HEK293 (cell line): ENCODE measurements around the gene CCSER1.

ENCODE experiments used
- CTCF ChIA-PET: fragments of 350-600 bp; formaldehyde crosslinking; extraction: SDS; loops from one replicate; lab custom pipeline; 2021; ENCODE audit warnings: antibody characterized with exemption; lab: Yijun Ruan, JAX
- POLR2A ChIA-PET: fragments of 300-600 bp; formaldehyde crosslinking; extraction: SDS; loops from one replicate; lab custom pipeline; 2020; ENCODE audit warnings: antibody characterized with exemption, inconsistent platforms; lab: Yijun Ruan, JAX
- H3K27ac ChIP-seq: fragments of 200-500 bp; sonication (Bioruptor generic); 2 replicates; pipeline ENCODE4 v1.5.1; 2014; ENCODE audit warnings: low read depth, low read length, control low read depth, inconsistent platforms; ENCODE audit errors: extremely low read depth
- H3K36me3 ChIP-seq, 2 experiments: fragments of 200-500 bp in 1 of 2; sonication (Bioruptor generic) in 1 of 2; 1 replicate in 1 of 2; 2 replicates in 1 of 2; pipeline ENCODE4 v1.5.1; 2014 to 2017; ENCODE audit warnings: inconsistent platforms in 2 of 2, low read length in 2 of 2; ENCODE audit not compliant: control insufficient read depth in 2 of 2, insufficient read depth in 1 of 2
- H3K4me1 ChIP-seq: fragments of 200-500 bp; sonication (Bioruptor generic); 2 replicates; pipeline ENCODE4 v1.5.1; 2014; ENCODE audit warnings: mild to moderate bottlenecking, low read length, inconsistent platforms; ENCODE audit not compliant: control insufficient read depth, insufficient read depth
- H3K4me3 ChIP-seq: 2 replicates; pipeline ENCODE4 v1.5.1; 2011; ENCODE audit warnings: low read depth, mild to moderate bottlenecking, control low read depth, low read length, moderate library complexity
- H3K9me3 ChIP-seq: fragments of 200-500 bp; sonication (Bioruptor generic); 2 replicates; pipeline ENCODE4 v1.5.1; 2014; ENCODE audit warnings: low read depth, low read length, inconsistent platforms; ENCODE audit not compliant: control insufficient read depth, insufficient read depth
- GLI4 ChIP-seq: fragments of 450-650 bp; formaldehyde crosslinking; IDR thresholded peaks from 2 replicates; pipeline ENCODE4 v1.5.1; 2016; ENCODE audit warnings: missing biosample characterization, missing genetic modification characterization
- KLF1 ChIP-seq: fragments of 450-650 bp; formaldehyde crosslinking; IDR thresholded peaks from 2 replicates; pipeline ENCODE4 v1.5.1; 2016; ENCODE audit warnings: missing biosample characterization, missing genetic modification characterization
- KLF10 ChIP-seq: fragments of 450-650 bp; IDR thresholded peaks from 2 replicates; pipeline ENCODE4 v1.5.1; 2018; ENCODE audit warnings: missing biosample characterization, mild to moderate bottlenecking, missing genetic modification characterization
- MZF1 ChIP-seq: fragments of 450-650 bp; formaldehyde crosslinking; IDR thresholded peaks from 2 replicates; pipeline ENCODE4 v1.5.1; 2017; ENCODE audit warnings: missing biosample characterization, missing genetic modification characterization, borderline replicate concordance
- PRDM6 ChIP-seq: fragments of 450-650 bp; formaldehyde crosslinking; IDR thresholded peaks from 2 replicates; pipeline ENCODE4 v1.5.1; 2017; ENCODE audit warnings: missing biosample characterization, missing genetic modification characterization
- REPIN1 ChIP-seq: fragments of 450-650 bp; formaldehyde crosslinking; IDR thresholded peaks from 2 replicates; pipeline ENCODE4 v1.5.1; 2017; ENCODE audit warnings: missing biosample characterization, missing genetic modification characterization, low read depth
- SETDB1 ChIP-seq: IDR thresholded peaks from one replicate; pipeline ENCODE4 v1.6.1; 2017; ENCODE audit warnings: mild to moderate bottlenecking, low read length, moderate library complexity, mixed read lengths; ENCODE audit not compliant: insufficient read length
- TSHZ1 ChIP-seq: fragments of 450-650 bp; formaldehyde crosslinking; IDR thresholded peaks from 2 replicates; pipeline ENCODE4 v1.5.1; 2016; ENCODE audit warnings: missing biosample characterization, missing genetic modification characterization, borderline replicate concordance
- ZNF184 ChIP-seq: fragments of 450-650 bp; IDR thresholded peaks from 2 replicates; pipeline ENCODE4 v1.5.1; 2018; ENCODE audit warnings: missing biosample characterization, mild to moderate bottlenecking, missing genetic modification characterization
- ZNF19 ChIP-seq: fragments of 450-650 bp; formaldehyde crosslinking; IDR thresholded peaks from 2 replicates; pipeline ENCODE4; 2016; ENCODE audit warnings: missing biosample characterization, missing genetic modification characterization, low read depth
- ZNF211 ChIP-seq: fragments of 450-650 bp; formaldehyde crosslinking; IDR thresholded peaks from 2 replicates; pipeline ENCODE4 v1.5.1; 2016; ENCODE audit warnings: low read depth, missing biosample characterization, missing genetic modification characterization
- ZNF362 ChIP-seq: fragments of 450-650 bp; formaldehyde crosslinking; IDR thresholded peaks from 2 replicates; pipeline ENCODE4 v1.5.1; 2016; ENCODE audit warnings: missing biosample characterization, missing genetic modification characterization
- ZNF37A ChIP-seq: fragments of 450-650 bp; IDR thresholded peaks from 2 replicates; pipeline ENCODE4 v1.5.1; 2018; ENCODE audit warnings: missing biosample characterization, missing genetic modification characterization
- ZNF549 ChIP-seq: fragments of 450-650 bp; IDR thresholded peaks from 2 replicates; pipeline ENCODE4 v1.5.1; 2018; ENCODE audit warnings: missing biosample characterization, missing genetic modification characterization, mild to moderate bottlenecking, inconsistent platforms, moderate library complexity
- ZNF610 ChIP-seq: fragments of 450-650 bp; formaldehyde crosslinking; IDR thresholded peaks from 2 replicates; pipeline ENCODE4 v1.5.1; 2016; ENCODE audit warnings: missing biosample characterization, missing genetic modification characterization, borderline replicate concordance
- ZNF658 ChIP-seq: fragments of 450-650 bp; formaldehyde crosslinking; IDR thresholded peaks from 2 replicates; pipeline ENCODE4; 2016; ENCODE audit warnings: missing biosample characterization, missing genetic modification characterization
- ZSCAN18 ChIP-seq: fragments of 450-650 bp; formaldehyde crosslinking; IDR thresholded peaks from 2 replicates; pipeline ENCODE4 v1.5.1; 2016; ENCODE audit warnings: missing biosample characterization, missing genetic modification characterization
- ZXDB ChIP-seq: fragments of 450-650 bp; formaldehyde crosslinking; IDR thresholded peaks from 2 replicates; pipeline ENCODE4 v1.5.1; 2016; ENCODE audit warnings: missing biosample characterization, missing genetic modification characterization
- TF ChIP-seq, protein P1 (sequence below): fragments of 450-650 bp; formaldehyde crosslinking; conservative IDR thresholded peaks from 2 replicates; pipeline ENCODE4 v1.5.1; 2016; ENCODE audit warnings: low read depth, missing biosample characterization, missing genetic modification characterization

The CCSER1 gene

DNA sequence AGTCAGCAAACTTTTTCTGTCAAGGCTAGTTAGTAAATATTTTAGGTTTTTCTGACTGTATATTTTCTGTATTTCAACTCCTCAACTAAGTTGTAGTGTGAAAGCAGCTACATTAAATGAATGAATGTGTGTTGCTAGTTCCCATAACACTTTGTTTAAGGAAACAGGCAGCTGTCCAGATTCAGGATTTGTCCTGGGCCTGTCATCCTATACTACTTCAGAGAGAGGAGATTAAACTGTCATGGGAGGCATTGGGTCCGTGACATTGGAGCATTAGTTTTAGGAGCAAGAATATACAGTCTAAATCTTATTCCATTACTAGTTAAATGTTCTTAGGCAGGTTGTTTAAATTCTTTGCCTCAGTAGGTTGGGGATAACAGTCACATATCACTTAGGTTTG lies 516.0 kb downstream of the CCSER1 start (continued):
- no peak for TF ChIP-seq ZXDB
- TF ChIP-seq ZNF19 (tag by site-specific recombination): no peak
- TF ChIP-seq ZNF362 (tag by site-specific recombination): no peak
- no peak for TF ChIP-seq GLI4 (tag by site-specific recombination)
- no peak for TF ChIP-seq ZNF658 (tag by site-specific recombination)
- no peak for TF ChIP-seq SETDB1
- TF ChIP-seq, all 188 proteins: peak for 0

DNA sequence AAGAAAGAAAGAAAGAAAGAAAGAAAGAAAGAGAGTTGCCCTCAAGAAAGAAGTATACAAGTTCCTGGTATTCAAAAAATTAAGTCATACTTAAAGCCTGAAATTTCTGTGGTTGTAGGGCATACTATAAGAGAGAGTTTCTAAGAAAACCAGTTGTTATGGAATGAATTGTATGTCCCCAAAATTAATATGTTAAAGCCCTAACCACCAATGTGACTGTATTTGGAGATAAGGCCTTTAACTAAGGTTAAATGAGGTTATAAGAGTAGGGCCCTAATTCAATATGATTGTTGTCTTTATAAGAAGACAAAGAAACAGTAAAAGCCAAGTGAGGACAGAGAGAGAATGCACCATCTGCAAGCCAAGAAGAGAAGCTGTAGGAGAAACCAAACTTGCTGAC lies 521.1 kb downstream of the CCSER1 start:
- Histone ChIP-seq H3K9me3 (no peaks in the 10 kb centered on the region), H3K36me3 (no peaks in the 10 kb centered on the region), H3K4me1 (no peaks in the 10 kb centered on the region), H3K27ac (no peak overlapping the region), H3K4me3 (no peak overlapping the region)
- ChIA-PET POLR2A (no interaction called here), CTCF (no interaction called here)
- TF ChIP-seq ZSCAN18 (tag by site-specific recombination) (no peak), ZNF184 (tag by site-specific recombination) (no peak), SETDB1 (no peak), GLI4 (tag by site-specific recombination) (no peak), ZNF610 (tag by site-specific recombination) (no peak), KLF1 (tag by site-specific recombination) (no peak), REPIN1 (no peak), ZNF37A (tag by site-specific recombination) (no peak), KLF10 (tag by site-specific recombination) (no peak), MZF1 (tag by site-specific recombination) (no peak)
- TF ChIP-seq, protein P1, sequence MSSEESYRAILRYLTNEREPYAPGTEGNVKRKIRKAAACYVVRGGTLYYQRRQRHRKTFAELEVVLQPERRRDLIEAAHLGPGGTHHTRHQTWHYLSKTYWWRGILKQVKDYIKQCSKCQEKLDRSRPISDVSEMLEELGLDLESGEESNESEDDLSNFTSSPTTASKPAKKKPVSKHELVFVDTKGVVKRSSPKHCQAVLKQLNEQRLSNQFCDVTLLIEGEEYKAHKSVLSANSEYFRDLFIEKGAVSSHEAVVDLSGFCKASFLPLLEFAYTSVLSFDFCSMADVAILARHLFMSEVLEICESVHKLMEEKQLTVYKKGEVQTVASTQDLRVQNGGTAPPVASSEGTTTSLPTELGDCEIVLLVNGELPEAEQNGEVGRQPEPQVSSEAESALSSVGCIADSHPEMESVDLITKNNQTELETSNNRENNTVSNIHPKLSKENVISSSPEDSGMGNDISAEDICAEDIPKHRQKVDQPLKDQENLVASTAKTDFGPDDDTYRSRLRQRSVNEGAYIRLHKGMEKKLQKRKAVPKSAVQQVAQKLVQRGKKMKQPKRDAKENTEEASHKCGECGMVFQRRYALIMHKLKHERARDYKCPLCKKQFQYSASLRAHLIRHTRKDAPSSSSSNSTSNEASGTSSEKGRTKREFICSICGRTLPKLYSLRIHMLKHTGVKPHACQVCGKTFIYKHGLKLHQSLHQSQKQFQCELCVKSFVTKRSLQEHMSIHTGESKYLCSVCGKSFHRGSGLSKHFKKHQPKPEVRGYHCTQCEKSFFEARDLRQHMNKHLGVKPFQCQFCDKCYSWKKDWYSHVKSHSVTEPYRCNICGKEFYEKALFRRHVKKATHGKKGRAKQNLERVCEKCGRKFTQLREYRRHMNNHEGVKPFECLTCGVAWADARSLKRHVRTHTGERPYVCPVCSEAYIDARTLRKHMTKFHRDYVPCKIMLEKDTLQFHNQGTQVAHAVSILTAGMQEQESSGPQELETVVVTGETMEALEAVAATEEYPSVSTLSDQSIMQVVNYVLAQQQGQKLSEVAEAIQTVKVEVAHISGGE: no peak

- POLR2A ChIA-PET: no interaction called here
- H3K4me3 ChIP-seq: no peak overlapping the region
- H3K4me1 ChIP-seq: no peaks in the 10 kb centered on the region
- H3K27ac ChIP-seq: no peak overlapping the region
- H3K36me3 ChIP-seq: no peaks in the 10 kb centered on the region
- CTCF ChIA-PET: no interaction called here
- no peaks in the 10 kb centered on the region for H3K9me3 ChIP-seq
- TF ChIP-seq PRDM6 (no peak), ZNF549 (tag by site-specific recombination) (no peak), ZNF211 (tag by site-specific recombination) (no peak), TSHZ1 (tag by site-specific recombination) (no peak), KLF10 (tag by site-specific recombination) (no peak)
- TF ChIP-seq, protein P1: no peak
Measured at GRCh38 chr4:90648791-90649190, 521.6 kb downstream of the CCSER1 start.
